Hematopoietic multipotent progenitor cell treated with erythropoietin and hydrocortisone succinate and interleukin-3 and kit ligand, for 8 days (in vitro differentiated cells): Measurements from ENCODE around the gene HBQ1.
"Not testable (repeated sequence)": the region's sequence is repeated elsewhere in the genome, so short reads cannot be mapped to it uniquely, and the experiment has no call there.

Experiments used
- DNase-seq: peaks from one replicate; pipeline ENCODE4 v3.0.0-alpha.2; 2015

Gene HBQ1

GRCh38 chr16:180101-180675 is at the start of gene HBQ1:
HBQ1 (plus strand) TSS chr16:180459; CDS start chr16:180487, 28 bp downstream.
- peak; percentile 68 for DNase-seq

DNA sequence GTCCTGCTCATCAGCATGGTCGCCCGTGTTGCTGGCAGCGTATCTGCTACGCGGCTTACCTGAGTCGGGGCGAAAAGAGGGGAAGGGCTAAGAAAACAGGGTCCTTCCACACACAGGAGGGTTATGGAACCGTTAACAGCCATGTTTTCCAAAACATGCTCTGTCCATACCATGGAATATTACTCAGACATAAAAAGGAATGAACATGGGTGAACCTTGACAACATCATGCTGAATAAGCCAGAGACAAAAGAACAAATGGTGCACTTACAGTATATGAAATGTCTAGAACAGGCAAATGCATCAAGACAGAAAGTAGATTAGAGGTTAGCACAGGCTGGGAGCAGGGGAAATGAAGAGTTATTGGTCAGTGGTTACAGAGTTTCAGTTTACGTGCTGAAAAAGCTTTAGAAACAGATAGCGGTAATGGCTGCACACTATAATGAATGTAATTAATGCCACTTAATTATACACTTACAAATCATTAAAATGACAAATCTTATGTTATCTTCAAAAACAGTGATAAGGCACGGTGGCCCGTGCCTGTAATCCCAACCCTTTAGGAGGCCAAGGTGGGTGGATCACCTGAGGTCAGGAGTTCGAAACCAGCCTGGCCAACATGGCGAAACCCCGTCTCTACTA is 49.6 kb upstream of the HBQ1 start:
- no peak for DNase-seq

- no peak for DNase-seq
Measured at GRCh38 chr16:132120-132519, 48.1 kb upstream of the HBQ1 start.

GRCh38 chr16:133716-134115 is 46.5 kb upstream of the HBQ1 start:
- peak; percentile 67 for DNase-seq

DNA sequence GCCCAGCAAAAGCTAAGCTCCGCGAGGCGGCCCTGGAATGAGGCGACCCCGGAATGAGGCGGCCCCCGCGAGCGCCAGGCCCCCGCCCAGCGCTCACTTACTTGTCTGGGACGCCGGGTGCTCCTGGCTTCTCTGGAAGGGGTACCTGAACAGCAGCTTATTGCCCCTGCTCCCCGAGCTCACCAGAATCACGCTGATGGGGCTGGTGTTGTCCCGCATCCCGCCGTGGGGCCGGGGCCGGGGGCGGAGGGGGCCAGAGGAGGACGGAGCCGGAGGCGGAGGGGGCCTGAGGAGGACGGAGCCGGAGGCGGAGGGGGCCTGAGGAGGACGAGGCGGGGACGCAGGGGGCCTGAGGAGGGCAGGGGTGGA is 42.2 kb upstream of the HBQ1 start:
- peak; percentile 40 for DNase-seq

- DNase-seq = no peak
Measured at GRCh38 chr16:140175-140857, 39.9 kb upstream of the HBQ1 start.

DNA sequence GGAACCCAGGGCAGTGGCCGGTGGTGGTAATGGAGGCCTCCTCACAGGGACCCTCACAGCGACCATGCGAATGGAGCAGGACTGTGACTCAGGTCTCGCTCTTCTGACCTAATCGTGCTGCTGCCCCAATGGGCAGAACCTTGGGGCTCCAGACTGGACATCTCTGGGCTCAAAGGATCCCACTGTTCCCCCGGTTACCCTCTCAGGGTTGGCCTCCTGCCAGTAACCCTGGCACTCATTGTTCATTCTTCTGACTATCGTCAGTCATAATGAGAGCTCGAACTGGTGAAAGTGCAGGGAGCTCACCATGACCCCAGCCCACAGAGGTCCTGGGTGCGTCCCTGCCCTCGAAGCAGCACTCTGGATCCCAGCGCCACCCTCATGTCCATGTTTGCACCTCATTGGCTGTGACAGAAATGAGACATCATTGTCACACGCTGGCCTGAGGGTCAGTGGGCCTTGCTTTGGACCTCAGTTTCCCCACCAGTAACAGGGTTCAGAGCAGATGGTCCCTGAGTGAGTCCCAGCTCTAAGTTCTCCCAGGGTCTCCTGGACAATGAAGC is 37.8 kb upstream of the HBQ1 start:
- DNase-seq = peak; percentile 47

DNA sequence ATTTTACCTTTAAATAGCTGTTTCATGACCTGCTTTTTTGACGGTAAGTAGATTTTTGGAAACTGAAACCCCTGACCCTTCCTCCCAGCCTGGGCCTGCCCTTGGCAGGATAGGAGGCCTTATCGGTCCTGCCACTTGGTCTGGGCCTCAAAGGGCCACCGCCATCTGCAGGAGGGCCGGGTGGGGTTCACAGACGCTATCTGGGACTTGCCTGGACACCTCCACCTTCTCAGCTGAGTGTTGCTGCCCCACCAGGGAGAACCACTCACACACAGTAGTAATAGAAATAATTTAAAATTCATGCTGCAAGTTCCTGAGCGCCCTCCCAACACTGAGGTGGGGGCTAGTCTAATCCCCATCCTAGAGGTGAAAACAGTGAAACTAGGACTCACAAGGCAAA is 37.2 kb upstream of the HBQ1 start:
- peak; percentile 93 for DNase-seq

DNA sequence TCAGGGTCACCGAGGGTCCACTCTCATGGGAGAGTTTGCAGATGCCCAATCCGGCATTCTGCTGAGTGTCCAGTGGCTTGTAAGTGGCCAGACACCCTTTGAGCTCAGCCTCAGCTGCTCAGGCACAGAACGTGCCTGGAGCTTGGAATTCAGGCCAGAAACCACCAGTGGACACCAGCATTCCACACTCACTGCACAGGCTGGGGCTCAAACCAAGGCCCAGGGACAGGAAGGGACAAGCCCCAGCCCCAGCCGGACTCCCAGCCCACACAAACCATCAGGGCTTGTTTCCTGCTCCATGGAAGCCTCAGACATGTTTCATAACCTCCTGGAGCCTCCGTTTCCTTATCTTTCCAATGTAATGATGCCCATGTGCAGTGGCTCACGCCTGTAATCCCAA is 36.8 kb upstream of the HBQ1 start:
- DNase-seq = peak; percentile 40

GRCh38 chr16:144797-145252 is 35.4 kb upstream of the HBQ1 start:
- DNase-seq = peak; percentile 52

GRCh38 chr16:146646-147045 is 33.6 kb upstream of the HBQ1 start:
- no peak for DNase-seq

GRCh38 chr16:149024-149660 is 31.1 kb upstream of the HBQ1 start:
- DNase-seq = peak; percentile 41

DNA sequence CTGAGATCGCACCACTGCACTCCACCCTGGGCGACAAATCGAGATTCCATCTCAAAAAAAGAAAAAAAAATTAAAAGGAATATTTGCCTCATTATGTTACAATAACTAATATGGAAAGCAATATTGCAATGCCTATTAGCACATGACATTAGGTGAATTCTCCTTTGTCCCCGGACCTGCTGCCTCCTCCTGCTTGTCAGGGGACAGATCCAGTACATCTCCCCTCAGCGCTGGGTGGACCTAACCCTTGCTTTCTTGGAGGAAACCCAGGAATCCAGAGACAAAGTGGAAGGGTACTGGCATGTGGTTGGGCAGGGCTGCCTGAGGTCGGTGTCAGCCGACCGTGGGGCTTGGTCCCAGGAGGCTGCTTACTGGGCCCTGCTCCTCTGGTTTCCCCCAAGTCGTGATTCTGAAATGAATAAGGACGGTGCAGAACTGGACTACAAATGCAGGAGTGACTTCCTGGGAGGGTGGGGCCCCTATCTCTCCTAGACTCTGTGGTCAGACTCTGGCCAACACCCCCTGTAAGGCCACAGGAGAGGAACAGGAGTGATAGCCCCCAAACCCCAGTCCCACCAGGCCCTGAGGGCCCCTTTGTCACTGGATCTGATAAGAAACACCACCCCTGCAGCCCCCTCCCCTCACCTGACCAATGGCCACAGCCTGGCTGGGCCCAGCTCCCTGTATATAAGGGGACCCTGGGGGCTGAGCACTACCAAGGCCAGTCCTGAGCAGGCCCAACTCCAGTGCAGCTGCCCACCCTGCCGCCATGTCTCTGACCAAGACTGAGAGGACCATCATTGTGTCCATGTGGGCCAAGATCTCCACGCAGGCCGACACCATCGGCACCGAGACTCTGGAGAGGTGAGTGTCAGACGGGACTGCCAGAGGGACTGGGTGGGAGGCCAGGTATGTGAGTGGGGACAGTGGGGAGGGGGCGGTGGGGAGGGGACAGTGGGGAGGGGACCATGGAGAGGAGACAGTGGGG is 27.8 kb upstream of the HBQ1 start, which contains the start of gene HBZ:
Gene HBZ (plus strand): TSS at position 504 of the 988 bp plus-strand sequence. CDS start 266 bp downstream, at position 770.
- DNase-seq = no peak

DNA sequence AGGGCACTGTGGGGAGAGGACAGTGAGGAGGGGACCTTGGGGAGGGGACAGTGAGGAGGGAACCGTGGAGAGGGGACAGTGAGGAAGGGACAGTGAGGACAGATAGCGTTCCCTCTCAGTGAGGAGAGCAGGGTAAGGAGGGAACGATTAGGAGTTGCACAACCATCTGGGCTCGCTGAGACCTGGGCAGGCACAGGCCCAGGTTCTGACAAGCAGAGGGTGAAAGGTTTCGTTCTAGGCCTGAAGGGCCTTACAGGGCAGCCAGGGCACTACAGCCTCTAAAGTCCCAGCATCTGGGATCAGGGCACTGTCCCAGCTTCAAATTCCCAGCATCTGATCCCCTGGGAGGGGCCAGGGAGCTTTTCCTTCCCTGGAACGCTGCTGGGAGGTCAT is 27.1 kb upstream of the HBQ1 start:
- DNase-seq = not testable (repeated sequence)

- not testable (repeated sequence) for DNase-seq
Measured at GRCh38 chr16:153550-154216, 26.6 kb upstream of the HBQ1 start.

DNA sequence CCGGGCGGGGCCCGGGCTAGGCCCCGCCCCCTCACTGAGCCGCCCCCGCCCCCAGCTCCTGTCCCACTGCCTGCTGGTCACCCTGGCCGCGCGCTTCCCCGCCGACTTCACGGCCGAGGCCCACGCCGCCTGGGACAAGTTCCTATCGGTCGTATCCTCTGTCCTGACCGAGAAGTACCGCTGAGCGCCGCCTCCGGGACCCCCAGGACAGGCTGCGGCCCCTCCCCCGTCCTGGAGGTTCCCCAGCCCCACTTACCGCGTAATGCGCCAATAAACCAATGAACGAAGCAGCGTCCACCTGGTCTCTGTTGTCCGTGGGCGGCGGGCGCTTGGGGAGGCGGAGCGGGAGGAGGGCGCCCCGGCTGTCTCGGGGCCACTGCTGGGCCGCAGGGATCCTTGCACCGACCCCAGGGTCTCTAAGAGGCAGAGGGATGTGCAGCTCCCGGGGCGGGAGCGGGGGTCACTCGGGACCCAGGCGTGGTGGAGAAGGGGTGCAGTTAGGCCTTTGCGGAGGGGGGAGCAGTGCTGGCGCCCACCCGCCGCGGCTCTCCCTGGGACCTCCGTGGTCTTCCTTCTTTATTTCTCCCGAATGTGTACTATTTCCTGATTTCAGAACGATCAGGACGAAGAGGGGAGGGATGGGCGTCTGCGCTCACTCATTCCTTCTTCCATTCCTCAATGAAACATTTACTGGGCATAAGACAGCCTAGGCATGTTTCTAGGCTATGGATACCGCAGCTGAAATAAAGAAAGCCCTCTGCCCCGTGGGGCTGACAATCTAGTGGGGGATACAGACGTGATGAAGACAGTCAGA is 25.8 kb upstream of the HBQ1 start:
- DNase-seq = no peak

DNA sequence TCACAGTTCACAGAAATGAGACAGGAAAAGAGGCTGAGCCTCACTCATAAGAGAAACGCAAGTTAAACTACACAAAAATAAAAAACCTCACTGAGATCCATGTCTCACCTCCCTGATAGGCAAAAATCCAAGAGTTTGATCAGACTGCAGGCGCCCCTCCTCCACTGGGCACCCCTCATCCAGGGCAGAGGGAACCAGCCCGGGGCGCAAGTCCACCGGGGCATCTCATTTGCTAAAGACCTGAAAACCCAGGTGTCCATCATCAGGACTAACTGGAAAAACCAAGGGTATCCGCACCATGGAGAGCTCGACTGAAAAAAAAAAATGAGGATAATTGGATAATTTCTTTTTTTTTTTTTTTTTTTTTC is 25.2 kb upstream of the HBQ1 start:
- DNase-seq = no peak

DNA sequence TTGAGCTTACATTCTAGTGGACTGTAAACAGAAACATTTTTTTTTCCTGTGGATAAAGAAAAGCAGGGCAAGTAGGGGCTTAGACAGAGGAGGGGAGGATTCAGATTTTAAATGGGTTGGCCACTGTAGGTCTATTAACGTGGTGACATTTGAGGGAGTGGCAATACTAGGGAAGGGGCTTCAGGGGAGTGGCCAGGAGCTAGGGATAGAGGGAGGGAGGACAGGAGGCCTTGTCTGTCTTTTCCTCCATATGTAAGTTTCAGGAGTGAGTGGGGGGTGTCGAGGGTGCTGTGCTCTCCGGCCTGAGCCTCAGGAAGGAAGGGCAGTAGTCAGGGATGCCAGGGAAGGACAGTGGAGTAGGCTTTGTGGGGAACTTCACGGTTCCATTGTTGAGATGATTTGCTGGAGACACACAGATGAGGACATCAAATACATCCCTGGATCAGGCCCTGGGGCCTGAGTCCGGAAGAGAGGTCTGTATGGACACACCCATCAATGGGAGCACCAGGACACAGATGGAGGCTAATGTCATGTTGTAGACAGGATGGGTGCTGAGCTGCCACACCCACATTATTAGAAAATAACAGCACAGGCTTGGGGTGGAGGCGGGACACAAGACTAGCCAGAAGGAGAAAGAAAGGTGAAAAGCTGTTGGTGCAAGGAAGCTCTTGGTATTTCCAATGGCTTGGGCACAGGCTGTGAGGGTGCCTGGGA is 21.0 kb upstream of the HBQ1 start:
- DNase-seq = no peak

DNA sequence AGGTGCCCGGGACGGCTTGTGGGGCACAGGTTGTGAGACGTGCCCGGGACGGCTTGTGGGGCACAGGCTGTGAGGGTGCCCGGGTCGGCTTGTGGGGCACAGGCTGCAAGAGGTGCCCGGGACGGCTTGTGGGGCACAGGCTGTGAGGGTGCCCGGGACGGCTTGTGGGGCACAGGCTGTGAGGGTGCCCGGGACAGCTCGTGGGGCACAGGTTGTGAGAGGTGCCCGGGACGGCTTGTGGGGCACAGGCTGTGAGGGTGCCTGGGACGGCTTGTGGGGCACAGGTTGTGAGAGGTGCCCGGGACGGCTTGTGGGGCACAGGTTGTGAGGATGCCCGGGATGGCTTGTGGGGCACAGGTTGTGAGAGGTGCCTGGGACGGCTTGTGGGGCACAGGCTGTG is 20.0 kb upstream of the HBQ1 start:
- DNase-seq = not testable (repeated sequence)

GRCh38 chr16:160691-161190 is 19.5 kb upstream of the HBQ1 start:
- DNase-seq = no peak
